GM18526 (cell line): ENCODE measurements around the gene RNF208.

Source experiments
- POLR2A ChIP-seq: IDR thresholded peaks from 3 replicates; pipeline ENCODE4 v1.6.1; 2011; ENCODE audit not compliant: insufficient read length; ENCODE audit errors: extremely low read depth

RNF208 gene

GRCh38 chr9:137173796-137174664 is 48.0 kb downstream of the RNF208 start:
- peak; percentile 17 for TF ChIP-seq POLR2A

DNA sequence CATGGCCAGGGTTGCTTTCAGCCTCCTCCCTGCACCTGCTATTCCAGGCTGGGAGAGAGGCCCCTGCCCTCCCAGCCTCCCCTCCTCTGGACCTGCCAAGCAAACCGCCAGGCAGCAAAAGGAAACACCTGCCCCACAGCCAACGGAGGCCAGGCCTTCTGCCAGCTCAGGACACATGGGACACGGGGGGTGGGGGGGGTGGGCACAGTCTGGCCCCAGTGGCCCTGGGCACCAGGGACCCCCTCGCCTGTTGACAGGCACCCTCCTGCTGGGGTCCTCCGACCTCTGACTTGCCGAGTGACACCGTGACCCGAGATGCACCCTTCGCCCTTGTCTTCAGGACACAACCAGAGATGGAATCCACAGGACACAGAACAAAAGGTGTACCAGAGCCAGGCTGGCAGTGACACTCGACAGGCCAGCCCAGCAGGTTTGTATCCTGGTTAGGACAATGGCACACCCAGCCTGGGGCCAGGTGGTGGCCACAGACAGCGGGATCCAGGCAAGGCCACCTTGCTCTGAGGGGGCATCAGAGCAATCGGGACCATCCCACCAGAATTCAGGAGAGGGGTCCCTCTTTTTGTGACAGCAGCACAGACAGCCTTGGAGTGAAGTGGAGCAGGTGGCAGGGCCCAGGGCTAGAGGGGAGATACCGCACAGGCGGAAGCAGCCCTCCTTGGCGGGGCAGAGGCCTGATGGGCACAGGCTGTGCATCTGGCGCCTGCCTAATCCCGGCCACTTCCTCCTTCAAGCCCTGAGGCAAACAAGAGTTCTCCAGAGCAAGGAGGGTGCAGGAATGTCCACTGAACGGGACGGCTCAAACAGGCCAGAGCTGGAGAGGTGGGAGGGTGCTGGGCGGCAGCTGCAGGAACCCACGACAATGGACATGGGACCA is 48.9 kb downstream of the RNF208 start:
- TF ChIP-seq POLR2A, result no peak

DNA sequence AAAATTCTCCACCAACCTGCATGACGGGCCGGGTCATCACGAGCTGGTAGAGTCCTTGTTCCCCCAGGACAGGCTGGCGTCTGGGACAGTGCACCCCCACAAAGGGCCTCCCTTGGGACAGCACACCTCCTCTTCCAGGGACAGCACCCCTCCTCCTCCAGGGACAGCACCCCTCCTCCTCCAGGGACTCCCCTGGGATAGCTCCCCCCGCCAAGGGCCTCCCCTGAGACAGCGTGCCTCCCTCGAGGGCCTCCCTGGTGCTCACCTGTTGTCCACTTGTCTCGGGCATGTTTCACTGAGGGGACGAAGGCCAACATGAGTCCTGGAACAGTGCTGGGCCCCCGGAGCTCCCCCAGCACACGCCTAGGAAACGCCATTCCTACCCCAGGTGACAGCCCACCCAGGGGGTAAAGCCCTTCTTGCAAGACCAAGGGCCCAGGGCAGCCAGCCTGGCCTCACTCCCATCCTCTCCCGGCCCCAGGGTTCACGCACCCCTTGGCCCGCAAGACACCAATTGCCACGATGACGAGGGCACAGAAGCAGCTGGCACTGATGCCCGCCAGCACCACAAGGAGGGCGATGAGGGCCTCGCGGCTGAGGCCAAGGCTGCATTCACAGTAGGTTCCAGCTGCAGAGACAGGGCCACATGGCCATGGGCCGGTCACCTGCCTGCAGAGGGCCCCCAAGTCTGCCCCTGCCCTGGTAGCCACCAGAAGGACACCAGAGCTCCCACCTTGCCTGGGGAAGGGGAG is 50.7 kb downstream of the RNF208 start:
- TF ChIP-seq POLR2A, result no peak

GRCh38 chr9:137170486-137171148 is 51.4 kb downstream of the RNF208 start:
- no peak for TF ChIP-seq POLR2A
